GM18861 (cell line): Measurements from ENCODE around the gene AP1B1.

ENCODE experiments used
- ATAC-seq: cut with Tn5 transposase; IDR thresholded peaks from one replicate; pipeline ENCODE4 v1.9.1; 2021; ENCODE audit not compliant: unreplicated experiment

AP1B1 gene

DNA sequence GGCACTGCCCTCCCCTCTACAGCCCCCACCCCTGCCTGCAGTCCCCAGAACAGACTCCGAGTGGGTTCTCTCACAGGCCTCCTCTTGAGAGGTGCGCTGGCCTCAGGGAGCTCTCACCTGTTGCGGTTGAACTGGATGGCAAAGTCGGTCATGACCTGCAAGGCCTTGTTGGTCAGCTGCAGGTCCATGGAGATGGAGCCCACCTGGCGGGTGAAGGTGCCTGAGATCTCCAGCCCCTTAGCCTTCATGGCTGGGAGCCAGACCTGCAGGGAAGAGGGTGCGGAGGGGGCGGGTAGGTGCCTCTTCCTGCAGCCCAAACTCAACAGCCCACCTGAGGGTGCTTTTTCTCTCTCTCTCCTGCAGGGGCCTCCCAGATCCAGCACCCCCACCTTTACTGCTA lies 54.2 kb downstream of the AP1B1 start:
- ATAC-seq: no peak

DNA sequence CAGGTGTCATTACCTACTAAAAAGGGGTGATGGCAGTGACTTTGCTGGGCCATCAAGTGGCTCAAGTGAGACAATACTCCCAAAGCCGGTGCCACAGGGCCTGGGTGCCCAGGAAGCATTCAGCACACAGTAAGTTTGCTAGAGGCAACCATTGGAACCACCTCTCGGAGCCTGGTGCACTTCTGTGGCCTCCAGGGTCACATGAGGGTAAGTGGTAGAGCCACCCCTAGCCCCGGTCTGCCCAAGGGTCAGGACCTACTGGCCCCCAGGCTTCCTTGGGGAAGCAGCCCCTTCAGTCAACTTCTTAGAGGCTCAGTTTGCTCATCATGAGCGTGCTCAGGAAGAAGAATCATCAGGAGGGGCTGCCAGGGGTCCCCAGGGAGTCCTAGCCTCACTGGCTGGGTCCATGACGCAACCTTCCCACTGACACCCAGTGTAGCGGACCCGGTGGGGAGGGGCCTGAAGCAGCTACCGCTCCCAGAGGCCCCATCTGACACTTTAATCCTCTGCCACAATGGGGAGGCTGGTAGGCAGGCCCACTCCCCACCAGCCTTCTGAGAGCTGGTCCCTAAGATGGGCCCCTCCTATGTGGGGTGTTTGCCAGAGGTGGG lies 55.4 kb downstream of the AP1B1 start:
- ATAC-seq: no peak

DNA sequence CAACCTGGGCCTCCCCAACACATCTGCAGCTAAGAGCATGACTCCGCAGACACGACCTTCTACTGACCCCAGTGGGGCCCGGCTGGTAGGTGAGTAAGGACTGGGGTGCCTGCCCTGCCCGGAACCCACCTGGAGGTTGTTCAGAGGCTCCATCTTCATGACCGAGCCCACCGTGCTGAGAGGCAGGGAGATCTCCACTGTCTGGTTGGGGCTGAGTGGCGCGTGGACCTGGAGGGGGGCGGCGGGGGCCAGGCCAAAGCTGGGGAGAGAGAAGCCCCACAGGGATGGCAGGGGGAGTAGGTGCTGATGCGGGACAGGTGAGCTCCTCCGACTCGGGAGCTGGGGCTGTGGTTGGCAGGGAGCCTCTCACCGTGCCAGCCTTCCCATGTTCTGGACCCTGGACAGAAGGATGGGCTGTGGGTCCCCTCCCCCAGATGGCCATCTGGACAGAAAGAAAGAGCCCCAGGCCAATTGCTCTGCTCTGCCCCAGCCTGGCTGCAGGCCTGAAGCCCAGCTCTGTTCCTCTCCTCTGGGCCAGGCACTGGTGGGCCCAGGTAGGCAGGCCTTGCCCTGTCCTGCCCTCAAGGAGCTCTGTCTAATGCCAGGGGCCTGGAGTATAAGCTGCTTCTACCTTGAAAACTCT lies 56.6 kb downstream of the AP1B1 start:
- no peak for ATAC-seq

DNA sequence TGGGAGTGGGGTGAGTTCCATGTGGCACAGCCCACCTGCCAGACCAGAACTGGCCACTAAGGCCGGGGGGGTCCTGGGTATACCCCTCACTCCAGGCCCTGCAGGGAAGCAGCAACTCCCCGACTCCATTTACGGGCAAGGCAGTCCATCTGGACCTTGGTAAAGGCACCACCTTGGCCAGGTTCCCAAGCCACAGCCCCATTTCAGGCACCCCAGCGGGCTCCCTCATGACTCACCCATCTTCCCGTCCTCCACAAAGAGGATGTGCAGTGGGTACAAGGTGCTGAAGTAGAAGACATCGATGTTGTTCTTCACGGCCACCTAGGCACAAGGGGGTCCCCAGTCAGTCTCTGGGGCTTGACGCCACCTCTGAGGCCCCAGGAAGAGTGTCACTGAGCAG lies 57.2 kb downstream of the AP1B1 start:
- ATAC-seq: no peak

DNA sequence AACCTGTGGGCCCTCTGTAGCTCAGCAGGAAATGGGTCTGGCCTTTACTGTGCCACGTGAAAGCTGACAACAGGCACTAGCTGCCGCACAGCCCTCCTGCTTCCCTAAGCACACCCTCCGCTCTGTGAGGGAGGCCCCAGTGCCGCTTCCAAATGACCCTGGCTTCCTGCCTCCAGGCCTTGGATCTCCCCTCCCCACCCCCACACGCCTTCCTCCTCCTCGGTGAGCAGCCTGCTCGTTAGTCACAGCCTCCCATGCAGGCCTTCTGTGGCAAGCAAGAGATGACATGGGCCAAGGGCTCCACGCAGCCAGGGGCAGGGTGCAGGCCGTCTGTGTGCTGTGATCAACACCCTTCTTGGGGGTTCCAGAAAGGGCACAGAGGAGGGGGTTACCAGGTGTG lies 57.6 kb downstream of the AP1B1 start:
- no peak for ATAC-seq

DNA sequence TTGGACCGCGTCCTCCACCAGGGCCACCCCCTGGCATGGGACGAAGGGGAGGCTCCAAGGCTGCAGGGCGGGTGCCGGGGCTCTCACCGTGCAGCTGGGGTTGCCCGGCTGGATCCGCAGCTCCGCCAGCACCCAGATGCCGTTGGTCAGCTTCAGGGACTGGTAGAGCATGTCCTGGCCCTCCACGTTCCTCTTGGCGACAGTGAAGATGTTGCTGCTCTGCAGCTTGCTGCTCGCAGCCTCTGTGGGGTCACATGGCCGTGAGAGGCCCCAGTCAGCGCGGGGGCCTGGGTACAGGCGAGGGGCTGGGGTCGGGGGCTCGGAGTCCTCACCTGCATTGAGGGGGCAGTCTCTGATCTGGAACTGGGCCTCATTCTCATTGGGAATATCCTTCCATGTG lies 58.1 kb downstream of the AP1B1 start:
- ATAC-seq: no peak

DNA sequence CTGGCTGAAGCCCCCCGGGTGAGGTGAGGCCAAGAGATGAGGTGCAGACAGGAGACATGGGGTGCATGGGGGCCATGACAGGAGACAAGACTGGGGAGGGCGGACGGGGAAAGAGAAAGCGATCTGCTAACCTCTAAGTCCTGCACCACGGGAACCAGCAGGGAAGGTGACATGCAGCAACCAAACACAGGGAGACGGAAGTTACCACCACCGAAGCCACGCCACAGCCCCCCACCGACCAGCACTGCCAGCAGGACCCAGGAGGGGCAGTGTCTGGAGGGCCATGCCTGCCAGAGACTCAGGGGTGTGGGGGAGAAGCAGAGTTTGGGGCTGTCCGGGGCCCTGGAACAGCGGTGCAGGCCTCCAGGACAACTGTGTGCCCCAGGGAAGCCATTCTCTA lies 58.8 kb downstream of the AP1B1 start:
- ATAC-seq: no peak

DNA sequence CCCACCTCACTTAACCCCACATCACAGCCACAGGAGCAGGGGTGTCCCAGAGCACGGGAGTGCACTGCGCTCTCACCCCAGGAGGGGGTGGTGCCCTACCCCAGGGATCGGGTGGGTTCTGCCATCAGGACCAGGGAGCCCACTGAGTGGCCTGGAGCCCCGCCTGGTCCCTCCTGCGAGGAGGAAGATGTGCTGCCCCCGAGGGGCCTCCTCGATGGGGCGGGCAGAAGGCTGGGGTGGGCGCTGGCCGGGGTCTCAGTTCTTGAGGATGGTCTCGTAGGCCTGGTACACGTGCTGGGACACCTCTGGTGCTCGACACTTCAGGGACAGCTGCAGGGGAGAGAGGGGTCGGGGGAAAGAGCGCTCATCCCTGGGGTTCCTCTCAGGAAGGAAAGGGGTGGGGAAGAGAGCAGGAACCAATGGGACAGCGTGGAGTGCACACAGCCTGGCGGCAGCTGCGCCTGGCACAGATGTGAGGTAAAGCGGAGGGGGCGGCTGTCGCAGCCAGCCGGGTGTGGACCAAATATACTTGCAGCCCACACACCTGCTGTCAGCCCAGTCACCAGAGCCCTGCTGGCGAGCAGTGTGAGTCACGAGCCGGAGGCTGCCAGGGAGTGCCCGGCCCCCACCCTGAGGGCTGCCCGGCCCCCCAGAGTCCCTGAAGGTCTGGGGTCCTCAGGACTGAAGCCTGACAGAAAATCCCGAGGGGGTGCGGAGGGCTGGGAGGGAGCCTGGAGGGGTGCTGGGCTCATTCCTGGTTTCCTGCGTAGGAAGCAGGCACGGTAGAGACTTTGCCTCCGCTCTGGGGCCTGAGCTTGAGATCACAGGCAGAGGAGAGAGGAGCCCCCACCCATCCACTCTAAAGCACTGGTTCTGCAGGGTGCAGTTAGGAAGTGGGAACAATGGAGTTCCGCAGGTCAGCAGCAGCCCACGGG lies 59.5 kb downstream of the AP1B1 start:
- no peak for ATAC-seq

DNA sequence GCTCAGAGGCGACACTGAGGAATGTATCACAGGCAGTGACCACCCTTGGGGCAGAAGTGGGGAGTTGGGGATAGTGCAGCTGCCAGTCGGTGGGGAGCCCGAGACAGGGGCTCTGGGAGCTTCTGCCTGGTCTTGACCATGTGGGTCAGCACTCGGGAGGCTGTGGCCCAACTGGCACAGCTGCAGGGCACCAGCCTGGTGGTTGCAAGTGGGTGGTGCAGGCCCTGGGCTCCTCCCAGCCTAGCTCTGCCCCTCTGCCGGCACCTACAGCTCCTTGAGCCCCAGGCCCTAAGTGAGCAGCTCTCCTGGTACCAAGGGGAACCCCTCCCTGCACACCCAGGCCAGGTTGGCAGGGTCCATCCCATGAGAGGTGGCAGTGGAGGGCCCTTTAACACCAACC lies 60.3 kb downstream of the AP1B1 start:
- ATAC-seq: no peak

DNA sequence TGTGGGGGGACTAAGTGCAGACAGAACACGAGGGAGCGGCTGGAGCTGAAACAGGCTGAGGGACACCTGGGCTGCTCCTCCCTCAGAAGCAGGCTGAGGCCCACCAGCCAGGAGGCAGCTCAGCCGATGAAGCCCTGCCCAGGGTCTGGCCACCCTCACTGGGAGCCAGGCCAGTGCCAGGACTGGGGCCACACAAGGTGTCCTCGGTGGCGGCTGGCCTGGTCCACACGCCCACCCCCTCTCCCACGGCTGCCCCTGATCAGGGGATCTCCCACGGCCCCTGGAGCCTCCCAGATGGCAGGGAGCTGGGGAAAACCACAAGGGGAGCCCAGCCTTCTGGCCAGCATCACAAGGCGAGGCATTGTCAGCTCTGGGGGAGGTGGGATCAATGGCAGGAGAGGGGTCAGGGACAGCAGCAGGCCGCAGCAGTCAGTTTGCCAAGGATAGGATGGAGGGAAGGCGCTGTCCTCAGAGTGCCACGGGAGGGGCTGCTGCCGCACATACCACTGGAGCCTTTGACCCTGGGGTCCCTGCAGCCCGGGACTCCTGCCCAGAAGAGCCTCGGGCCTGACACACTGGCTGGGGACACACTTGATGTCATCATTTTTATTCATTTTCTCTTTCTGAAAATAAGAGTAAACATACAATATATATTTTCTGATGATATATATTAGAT lies 61.1 kb downstream of the AP1B1 start:
- no peak for ATAC-seq

DNA sequence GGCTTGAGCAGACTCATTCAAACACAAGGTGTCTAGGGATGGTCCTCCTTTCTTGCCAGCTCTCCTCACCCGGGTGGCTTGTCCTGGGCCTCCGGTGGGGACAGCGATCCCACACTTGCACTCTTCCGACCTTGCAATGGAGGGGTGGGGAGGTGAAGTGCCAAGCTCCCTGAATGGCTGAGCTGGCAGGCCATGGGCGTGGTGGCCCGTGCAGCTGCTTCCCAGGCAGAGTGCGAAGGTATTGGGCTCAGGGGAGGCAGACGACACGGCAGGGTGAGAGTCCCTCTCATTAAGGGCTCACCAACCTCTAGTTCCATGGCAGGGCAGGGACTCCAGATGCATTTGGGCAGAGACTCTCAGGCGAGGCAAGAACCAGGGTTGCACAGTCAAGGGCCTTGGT lies 61.9 kb downstream of the AP1B1 start:
- no peak for ATAC-seq

DNA sequence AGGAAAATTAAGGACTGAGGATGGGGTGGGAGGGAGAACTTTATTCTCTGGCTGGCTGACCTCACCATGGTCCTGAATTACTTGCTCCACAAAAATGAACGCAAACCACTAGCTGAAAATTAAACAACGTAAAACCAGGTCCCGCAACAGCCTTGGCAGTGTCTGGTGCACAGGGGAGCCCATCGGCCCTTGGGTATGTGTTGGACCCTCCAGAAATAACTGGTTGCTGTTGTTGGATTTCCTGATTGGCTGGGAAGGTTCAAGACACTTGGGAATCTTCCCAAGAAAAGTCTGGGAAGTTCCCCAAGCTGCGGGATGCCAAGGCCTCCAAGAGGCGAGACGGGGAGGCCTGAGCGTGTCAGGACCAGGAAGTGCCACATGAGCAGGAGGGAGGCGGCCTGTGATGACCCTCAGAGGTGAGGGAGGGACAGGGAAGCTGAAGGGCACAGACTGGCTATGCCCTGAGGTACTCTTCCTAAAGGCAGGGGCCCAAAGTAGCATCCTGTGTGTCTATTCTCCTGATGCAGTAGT lies 62.5 kb downstream of the AP1B1 start:
- no peak for ATAC-seq

DNA sequence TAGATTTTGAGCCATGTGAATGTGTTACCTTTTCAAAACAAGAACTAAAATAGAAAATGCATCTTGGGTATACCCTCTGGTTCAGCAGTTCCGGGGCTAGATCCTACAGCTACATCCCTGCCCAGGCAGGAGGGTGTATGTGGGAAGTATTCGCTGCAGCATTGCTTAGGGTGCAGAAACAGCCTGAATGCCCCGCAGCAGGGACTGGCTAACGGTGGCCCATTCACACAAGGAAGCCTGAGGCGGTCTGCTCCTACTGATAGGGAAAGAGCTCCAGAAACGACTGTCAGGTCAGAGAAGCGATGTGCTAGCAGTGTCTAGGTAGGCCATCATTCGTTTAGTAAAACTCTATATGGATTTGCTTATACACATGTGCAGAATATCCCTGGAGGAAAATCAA lies 63.0 kb downstream of the AP1B1 start:
- no peak for ATAC-seq

DNA sequence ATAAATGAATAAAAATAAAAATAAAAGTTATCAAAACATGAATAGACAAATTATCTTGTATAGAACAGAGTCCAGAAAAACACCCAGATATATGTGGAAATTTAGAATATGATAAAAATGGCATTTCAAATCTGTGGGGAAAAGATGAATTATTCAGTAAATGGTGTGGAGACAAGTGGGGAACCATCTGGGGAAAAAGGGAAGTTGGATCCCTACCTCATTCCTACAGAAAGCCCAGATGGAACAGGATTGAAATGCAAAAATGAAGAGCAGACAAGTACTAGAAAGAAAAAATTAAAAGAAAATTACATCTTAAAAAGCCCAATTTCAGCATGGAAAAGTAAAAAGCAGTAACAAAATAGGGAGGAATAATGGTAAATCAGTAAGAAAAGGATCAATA lies 64.7 kb downstream of the AP1B1 start:
- no peak for ATAC-seq

DNA sequence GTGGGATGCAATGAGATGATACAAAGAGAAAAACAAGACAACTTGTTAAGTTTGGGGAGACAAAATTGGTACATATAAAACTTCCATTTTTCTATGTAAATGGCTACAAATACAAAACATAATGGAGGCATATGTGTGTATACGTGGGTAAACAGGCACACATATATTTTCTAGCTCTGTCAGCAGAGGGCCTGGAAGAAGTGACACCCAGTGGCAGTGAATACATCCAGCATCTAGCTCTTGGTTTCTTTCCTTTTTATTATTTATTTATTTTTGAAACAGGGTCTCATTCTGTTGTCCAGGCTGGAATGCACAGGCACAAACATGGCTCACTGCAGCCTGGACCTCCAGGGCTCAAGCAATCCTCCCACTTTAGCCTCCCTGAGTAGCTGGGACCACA lies 67.8 kb downstream of the AP1B1 start:
- ATAC-seq: no peak

DNA sequence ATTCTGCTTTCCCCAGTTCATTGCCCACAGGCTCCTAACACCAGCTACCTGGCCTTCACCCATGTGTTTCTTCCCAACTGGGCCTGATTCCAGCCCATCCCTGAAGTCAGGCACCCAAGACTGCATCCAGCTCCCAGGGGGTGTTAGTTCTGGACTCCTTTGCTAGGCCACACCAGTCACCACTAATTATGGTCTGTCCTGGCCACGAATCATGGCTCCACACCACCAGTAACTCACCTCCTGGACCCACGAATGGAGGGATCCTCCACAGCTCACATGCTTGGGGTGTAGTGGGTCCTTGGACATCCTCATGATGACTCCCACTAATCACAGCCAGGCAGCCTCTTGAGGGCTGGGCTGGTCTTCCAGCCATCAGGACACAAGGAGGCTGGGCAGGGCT lies 69.3 kb downstream of the AP1B1 start:
- no peak for ATAC-seq

DNA sequence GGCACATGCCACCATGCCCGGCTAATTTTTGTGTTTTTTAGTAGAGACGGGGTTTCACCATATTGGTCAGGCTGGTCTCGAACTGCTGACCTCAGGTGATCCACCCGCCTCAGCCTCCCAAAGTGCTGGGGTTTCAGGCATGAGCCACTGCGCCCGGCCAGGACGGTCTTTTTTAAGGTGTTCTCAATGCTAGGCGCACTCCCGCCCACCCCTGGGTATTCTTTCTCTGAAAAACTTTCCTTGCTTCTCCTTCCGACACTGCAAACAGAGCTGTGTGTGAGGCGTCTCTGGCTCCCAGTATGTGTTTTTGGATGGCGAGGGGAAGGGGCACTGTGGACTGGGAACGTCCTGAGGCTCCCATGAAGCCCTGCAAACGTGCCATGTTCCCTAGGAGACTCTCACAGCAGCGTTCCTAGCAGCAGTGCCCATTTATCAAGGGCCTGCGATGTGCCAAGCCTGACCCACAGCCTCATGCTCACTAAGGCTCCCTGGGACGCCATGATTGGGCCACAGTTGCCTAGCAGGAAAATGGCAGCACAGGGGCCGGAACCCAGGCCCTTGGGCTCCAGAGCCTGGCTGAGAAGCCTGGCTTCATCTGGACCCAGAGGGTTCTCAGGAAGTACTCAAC lies 70.4 kb downstream of the AP1B1 start:
- no peak for ATAC-seq

DNA sequence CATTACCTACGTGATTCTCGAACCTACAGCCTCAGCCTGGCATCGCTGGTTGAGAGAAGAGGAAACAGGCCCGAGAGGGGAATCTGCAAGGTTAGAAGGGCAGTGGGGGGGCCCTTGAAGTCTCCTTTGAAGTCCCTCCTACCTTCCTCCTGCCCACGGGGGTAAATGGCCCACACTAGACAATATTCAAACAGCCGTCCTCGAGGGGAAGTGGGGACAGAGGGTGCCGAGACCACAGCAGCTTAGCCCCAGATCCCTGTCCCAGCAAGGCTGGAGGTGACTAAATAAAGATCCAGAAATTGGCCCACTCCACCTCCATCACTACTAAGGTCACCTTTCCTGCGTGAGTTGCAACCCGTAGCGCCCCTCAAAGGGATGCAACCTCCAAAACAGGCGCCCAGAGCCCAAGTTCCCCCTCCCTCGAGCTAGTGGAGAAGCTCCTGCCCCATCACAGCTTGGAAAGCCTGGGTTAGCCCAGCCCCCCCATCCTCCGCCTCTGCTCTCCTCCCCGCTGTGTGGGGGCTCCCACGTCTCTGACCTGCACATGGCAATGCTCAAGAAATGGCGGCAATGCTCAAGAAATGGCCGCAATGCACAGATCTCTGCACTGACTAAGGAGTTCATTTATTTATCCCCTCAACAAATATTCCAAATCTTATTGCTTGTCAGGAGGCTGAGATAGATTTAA lies 72.1 kb downstream of the AP1B1 start:
- ATAC-seq: no peak

DNA sequence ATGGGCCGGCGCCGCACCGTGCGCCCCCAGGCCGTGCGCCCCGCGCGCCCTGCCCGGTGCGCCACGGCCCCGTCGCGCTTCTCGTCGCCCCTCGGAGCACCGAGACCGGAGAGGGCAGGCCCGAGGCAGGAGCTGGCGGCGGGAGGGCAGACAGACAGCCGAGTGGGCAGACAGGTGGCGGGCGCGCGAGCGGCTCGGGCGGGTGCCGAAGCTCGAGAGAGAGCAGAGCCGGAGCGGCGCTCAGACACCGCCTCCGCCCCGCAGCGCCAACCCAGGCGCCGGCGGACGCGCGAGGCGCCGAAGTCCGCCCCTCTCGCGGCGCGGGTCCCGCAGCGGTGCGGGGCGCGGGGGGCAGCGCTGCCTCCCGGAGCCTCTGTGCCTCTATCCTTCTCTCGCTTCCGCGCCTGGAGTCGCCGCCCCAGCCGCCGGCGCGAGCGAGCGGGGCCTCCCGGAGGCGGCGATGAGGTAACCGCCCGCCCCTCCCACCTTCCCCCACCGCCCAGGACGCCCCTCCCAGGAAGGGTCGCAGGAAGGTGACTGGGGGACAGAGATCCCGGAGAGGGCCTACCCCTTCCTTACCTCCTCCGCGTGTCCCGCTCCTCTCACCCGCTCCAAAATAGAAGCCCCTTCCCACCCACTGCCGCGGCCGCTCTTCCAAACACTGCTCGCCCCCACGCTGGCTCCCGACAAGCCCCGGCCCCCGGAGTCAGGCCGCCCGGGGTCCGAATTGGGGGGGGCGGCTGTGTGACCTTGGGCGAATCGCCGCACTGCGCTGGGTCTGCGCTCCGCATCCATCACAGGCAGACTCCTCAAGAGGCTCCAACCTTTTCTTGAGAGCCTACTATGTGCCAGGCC lies 72.9 kb downstream of the AP1B1 start, which contains the start of gene RASL10A:
TSS of gene RASL10A (minus strand) at position 412 of the 855 bp plus-strand sequence. CDS start 451 bp downstream, outside the sequence.
- no peak for ATAC-seq
